Caco-2 (cell line): ENCODE results near the gene ATP8B4. TPM values are rescaled to one million over a fixed set of nuclear protein-coding genes. Genes with fewer than 3 reads are reported as not detected.

Source experiments
- BruUV-seq: library from RNA; stranded (reverse); fragments of 400-500 nt; replicated peaks from 2 replicates; lab custom pipeline; 2021; lab: Mats Ljungman, UMichigan
- CTCF ChIA-PET: fragments of 300-600 bp; sonication (Branson Sonifier 250); formaldehyde crosslinking; loops from one replicate; lab custom pipeline; 2022; ENCODE audit warnings: antibody characterized with exemption; lab: Charles Lee
- POLR2A ChIA-PET: fragments of 300-600 bp; sonication (Branson Sonifier 250); formaldehyde crosslinking; loops from one replicate; lab custom pipeline; 2022; ENCODE audit warnings: antibody characterized with exemption; lab: Charles Lee
- DNase-seq, 2 experiments: peaks; one replicate each; pipeline versions ENCODE4 v3.0.0 to v3.0.0-alpha.2; 2020 to 2022
- H3K27me3 ChIP-seq: replicated peaks from 2 replicates; pipeline ENCODE4 v1.6.0; 2011; ENCODE audit warnings: low read length; ENCODE audit not compliant: control insufficient read depth, insufficient read depth
- H3K36me3 ChIP-seq: 2 replicates; pipeline ENCODE4 v1.5.1; 2011; ENCODE audit warnings: low read length; ENCODE audit not compliant: control insufficient read depth, insufficient read depth
- H3K4me1 ChIP-seq: fragments of 250-450 bp; sonication (Bioruptor Pico); 2 replicates; pipeline ENCODE4 v1.5.1; 2020; ENCODE audit warnings: mild to moderate bottlenecking
- H3K4me3 ChIP-seq: 2 replicates; pipeline ENCODE4 v1.5.1; 2011; ENCODE audit warnings: low read depth, mild to moderate bottlenecking, control low read depth, low read length
- H3K9me3 ChIP-seq: fragments of 250-450 bp; sonication (Bioruptor Pico); 2 replicates; pipeline ENCODE4 v1.5.1; 2020; ENCODE audit warnings: mild to moderate bottlenecking, moderate library complexity
- H3K27ac Mint-ChIP-seq: one replicate; pipeline ENCODE4 v1.8.0; 2022; ENCODE audit warnings: mixed read lengths; ENCODE audit not compliant: unreplicated experiment
- H3K27me3 Mint-ChIP-seq: one replicate; pipeline ENCODE4 v1.8.0; 2022; ENCODE audit warnings: mixed read lengths; ENCODE audit not compliant: insufficient read depth, unreplicated experiment
- H3K36me3 Mint-ChIP-seq: one replicate; pipeline ENCODE4 v1.8.0; 2022; ENCODE audit warnings: mild to moderate bottlenecking, mixed read lengths; ENCODE audit not compliant: insufficient read depth, unreplicated experiment
- H3K4me1 Mint-ChIP-seq: one replicate; pipeline ENCODE4 v1.8.0; 2022; ENCODE audit warnings: low read depth, mixed read lengths; ENCODE audit not compliant: unreplicated experiment
- H3K4me3 Mint-ChIP-seq: one replicate; pipeline ENCODE4 v1.8.0; 2022; ENCODE audit warnings: mild to moderate bottlenecking, moderate library complexity, mixed read lengths; ENCODE audit not compliant: unreplicated experiment
- H3K9me3 Mint-ChIP-seq: one replicate; pipeline ENCODE4 v1.8.0; 2022; ENCODE audit warnings: mixed read lengths; ENCODE audit not compliant: unreplicated experiment
- intact Hi-C: fragments of 100-400 bp; cut with micrococcal nuclease; formaldehyde crosslinking; loops from one replicate; pipeline ENCODE4 v1.10.0; 2022; ENCODE audit not compliant: unreplicated experiment
- total RNA-seq: library from RNA; stranded (reverse); gene quantifications from 2 replicates; pipeline ENCODE4 v1.2.3, GENCODE V29; 2022
- TF ChIP-seq, protein P1 (sequence below), 2 experiments: fragments of 200-600 bp in 1 of 2; IDR thresholded peaks; 1 replicate in 1 of 2; 2 replicates in 1 of 2; pipeline versions ENCODE4 v1.5.1 to v1.8.0; 2011 to 2022; ENCODE audit warnings: antibody characterized with exemption in 1 of 2, control low read depth in 1 of 2, inconsistent platforms in 1 of 2, low read depth in 1 of 2, low read length in 1 of 2, mild to moderate bottlenecking in 1 of 2, moderate library complexity in 1 of 2; ENCODE audit not compliant: insufficient read depth in 1 of 2, severe bottlenecking in 1 of 2, unreplicated experiment in 1 of 2

Gene ATP8B4
- total RNA-seq, 1 experiment from 2014 or later: 0.57 TPM

GRCh38 chr15:49923671-49924070, 195.4 kb downstream of the ATP8B4 start:
- no TSS peak for BruUV-seq
- Histone ChIP-seq H3K4me1 (no peaks in the 10 kb centered on the region), H3K27me3 (no peaks in the 10 kb centered on the region), H3K9me3 (no peaks in the 10 kb centered on the region), H3K4me3 (no peak overlapping the region), H3K36me3 (no peaks in the 10 kb centered on the region)
- ChIA-PET CTCF (no interaction called here), POLR2A (no interaction called here)
- H3K9me3 Mint-ChIP-seq: no peaks in the 10 kb centered on the region
- no peak overlapping the region for H3K4me3 Mint-ChIP-seq
- H3K36me3 Mint-ChIP-seq: no peaks in the 10 kb centered on the region
- no peaks in the 10 kb centered on the region for H3K4me1 Mint-ChIP-seq
- no peak overlapping the region for H3K27ac Mint-ChIP-seq
- DNase-seq: no peak
- intact Hi-C loops: no loop called here
- TF ChIP-seq, protein P1, sequence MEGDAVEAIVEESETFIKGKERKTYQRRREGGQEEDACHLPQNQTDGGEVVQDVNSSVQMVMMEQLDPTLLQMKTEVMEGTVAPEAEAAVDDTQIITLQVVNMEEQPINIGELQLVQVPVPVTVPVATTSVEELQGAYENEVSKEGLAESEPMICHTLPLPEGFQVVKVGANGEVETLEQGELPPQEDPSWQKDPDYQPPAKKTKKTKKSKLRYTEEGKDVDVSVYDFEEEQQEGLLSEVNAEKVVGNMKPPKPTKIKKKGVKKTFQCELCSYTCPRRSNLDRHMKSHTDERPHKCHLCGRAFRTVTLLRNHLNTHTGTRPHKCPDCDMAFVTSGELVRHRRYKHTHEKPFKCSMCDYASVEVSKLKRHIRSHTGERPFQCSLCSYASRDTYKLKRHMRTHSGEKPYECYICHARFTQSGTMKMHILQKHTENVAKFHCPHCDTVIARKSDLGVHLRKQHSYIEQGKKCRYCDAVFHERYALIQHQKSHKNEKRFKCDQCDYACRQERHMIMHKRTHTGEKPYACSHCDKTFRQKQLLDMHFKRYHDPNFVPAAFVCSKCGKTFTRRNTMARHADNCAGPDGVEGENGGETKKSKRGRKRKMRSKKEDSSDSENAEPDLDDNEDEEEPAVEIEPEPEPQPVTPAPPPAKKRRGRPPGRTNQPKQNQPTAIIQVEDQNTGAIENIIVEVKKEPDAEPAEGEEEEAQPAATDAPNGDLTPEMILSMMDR (IDR thresholded peaks at IDR 0.05; ENCODE audit: insufficient read depth in 1 of 2, low read depth in 1 of 2, low read length in 1 of 2, severe bottlenecking in 1 of 2, unreplicated experiment in 1 of 2): no peak
- peaks cover 6% of the 10 kb centered on the region for H3K27me3 Mint-ChIP-seq

GRCh38 chr15:49919034-49919433, 200.0 kb downstream of the ATP8B4 start:
- intact Hi-C loops: no loop called here
- no peaks in the 10 kb centered on the region for H3K36me3 ChIP-seq
- H3K9me3 ChIP-seq: no peaks in the 10 kb centered on the region
- H3K27me3 ChIP-seq: no peaks in the 10 kb centered on the region
- ChIA-PET POLR2A (no interaction called here), CTCF (no interaction called here)
- no peak overlapping the region for H3K4me3 ChIP-seq
- Mint-ChIP-seq H3K27ac (no peak overlapping the region), H3K4me3 (no peak overlapping the region), H3K36me3 (no peaks in the 10 kb centered on the region), H3K27me3 (peaks cover 6% of the 10 kb centered on the region), H3K4me1 (no peaks in the 10 kb centered on the region), H3K9me3 (no peaks in the 10 kb centered on the region)
- BruUV-seq: no TSS peak
- DNase-seq: no peak
- no peaks in the 10 kb centered on the region for H3K4me1 ChIP-seq
- TF ChIP-seq, protein P1 (IDR thresholded peaks at IDR 0.05; ENCODE audit: insufficient read depth in 1 of 2, low read depth in 1 of 2, low read length in 1 of 2, severe bottlenecking in 1 of 2, unreplicated experiment in 1 of 2): no peak

DNA sequence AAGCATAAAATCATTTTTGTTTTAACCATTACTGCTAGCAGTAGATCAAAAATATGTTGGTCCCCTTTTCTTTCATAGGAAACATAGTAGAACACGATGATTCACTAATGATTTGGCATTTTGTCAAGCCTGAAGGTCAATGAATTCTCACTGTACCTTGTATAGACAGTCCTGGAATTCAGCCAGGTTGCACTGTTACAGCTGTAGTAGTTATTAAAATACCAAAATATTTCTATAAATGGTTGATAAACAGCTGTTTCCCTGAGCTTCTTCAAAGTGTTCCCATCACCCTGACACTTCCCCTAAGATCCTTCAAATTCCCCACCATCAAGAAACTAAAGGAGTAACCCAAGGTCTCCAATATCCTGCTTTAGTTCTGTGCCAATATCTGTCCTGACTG, 200.9 kb downstream of the ATP8B4 start:
- no peaks in the 10 kb centered on the region for H3K36me3 ChIP-seq
- Mint-ChIP-seq H3K27me3 (peaks cover 6% of the 10 kb centered on the region), H3K27ac (no peak overlapping the region), H3K4me3 (no peak overlapping the region), H3K36me3 (no peaks in the 10 kb centered on the region), H3K9me3 (no peaks in the 10 kb centered on the region), H3K4me1 (no peaks in the 10 kb centered on the region)
- TF ChIP-seq, protein P1 (IDR thresholded peaks at IDR 0.05; ENCODE audit: insufficient read depth in 1 of 2, low read depth in 1 of 2, low read length in 1 of 2, severe bottlenecking in 1 of 2, unreplicated experiment in 1 of 2): no peak
- no TSS peak for BruUV-seq
- POLR2A ChIA-PET: no interaction called here
- DNase-seq: no peak
- no peak overlapping the region for H3K4me3 ChIP-seq
- intact Hi-C loops: no loop called here
- H3K9me3 ChIP-seq: no peaks in the 10 kb centered on the region
- no peaks in the 10 kb centered on the region for H3K27me3 ChIP-seq
- no peaks in the 10 kb centered on the region for H3K4me1 ChIP-seq
- CTCF ChIA-PET: no interaction called here
